Measurements from ENCODE around the gene LMF1. TPM values are rescaled to one million over a fixed set of nuclear protein-coding genes. Genes with fewer than 3 reads are reported as not detected.

Gene LMF1
- total and polyA plus RNA-seq, 9 of the 15 experiments (the other 6 are each of a cell fraction or from before 2014, with no cell fraction given) = 0.11 to 1.6 (median 0.55) TPM; not detected in 1

- TF ChIP-seq, protein P1, sequence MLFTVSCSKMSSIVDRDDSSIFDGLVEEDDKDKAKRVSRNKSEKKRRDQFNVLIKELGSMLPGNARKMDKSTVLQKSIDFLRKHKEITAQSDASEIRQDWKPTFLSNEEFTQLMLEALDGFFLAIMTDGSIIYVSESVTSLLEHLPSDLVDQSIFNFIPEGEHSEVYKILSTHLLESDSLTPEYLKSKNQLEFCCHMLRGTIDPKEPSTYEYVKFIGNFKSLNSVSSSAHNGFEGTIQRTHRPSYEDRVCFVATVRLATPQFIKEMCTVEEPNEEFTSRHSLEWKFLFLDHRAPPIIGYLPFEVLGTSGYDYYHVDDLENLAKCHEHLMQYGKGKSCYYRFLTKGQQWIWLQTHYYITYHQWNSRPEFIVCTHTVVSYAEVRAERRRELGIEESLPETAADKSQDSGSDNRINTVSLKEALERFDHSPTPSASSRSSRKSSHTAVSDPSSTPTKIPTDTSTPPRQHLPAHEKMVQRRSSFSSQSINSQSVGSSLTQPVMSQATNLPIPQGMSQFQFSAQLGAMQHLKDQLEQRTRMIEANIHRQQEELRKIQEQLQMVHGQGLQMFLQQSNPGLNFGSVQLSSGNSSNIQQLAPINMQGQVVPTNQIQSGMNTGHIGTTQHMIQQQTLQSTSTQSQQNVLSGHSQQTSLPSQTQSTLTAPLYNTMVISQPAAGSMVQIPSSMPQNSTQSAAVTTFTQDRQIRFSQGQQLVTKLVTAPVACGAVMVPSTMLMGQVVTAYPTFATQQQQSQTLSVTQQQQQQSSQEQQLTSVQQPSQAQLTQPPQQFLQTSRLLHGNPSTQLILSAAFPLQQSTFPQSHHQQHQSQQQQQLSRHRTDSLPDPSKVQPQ (CRISPR knock-in tag; IDR thresholded peaks at IDR 0.05; ENCODE audit: borderline replicate concordance) = peak; percentile 94
- TF ChIP-seq THRB (CRISPR knock-in tag; conservative IDR thresholded peaks at IDR 0.05) = no peak
- TF ChIP-seq ZHX1 (conservative IDR thresholded peaks at IDR 0.05; ENCODE audit: low read length) = no peak
- no peak for TF ChIP-seq POLR2G (IDR thresholded peaks at IDR 0.05; ENCODE audit: low read depth, low read length)
- TF ChIP-seq PRMT5 (CRISPR knock-in tag; IDR thresholded peaks at IDR 0.05) = no peak
- TF ChIP-seq HDAC8 (tag; IDR thresholded peaks at IDR 0.05) = no peak
- TF ChIP-seq NFXL1 (CRISPR knock-in tag; IDR thresholded peaks at IDR 0.05) = no peak
- TF ChIP-seq C11orf30 (IDR thresholded peaks at IDR 0.05; ENCODE audit: low read depth) = no peak
- TF ChIP-seq ZNF717 (CRISPR knock-in tag; IDR thresholded peaks at IDR 0.05) = no peak
- TF ChIP-seq ARID1B (IDR thresholded peaks at IDR 0.05) = peak; percentile 12; the same call in 1 of the 2 replicates
- no peak for TF ChIP-seq AFF1 (IDR thresholded peaks at IDR 0.05; ENCODE audit: low read depth in 1 of 2, partially characterized antibody in 2 of 2)
- TF ChIP-seq, protein P2, sequence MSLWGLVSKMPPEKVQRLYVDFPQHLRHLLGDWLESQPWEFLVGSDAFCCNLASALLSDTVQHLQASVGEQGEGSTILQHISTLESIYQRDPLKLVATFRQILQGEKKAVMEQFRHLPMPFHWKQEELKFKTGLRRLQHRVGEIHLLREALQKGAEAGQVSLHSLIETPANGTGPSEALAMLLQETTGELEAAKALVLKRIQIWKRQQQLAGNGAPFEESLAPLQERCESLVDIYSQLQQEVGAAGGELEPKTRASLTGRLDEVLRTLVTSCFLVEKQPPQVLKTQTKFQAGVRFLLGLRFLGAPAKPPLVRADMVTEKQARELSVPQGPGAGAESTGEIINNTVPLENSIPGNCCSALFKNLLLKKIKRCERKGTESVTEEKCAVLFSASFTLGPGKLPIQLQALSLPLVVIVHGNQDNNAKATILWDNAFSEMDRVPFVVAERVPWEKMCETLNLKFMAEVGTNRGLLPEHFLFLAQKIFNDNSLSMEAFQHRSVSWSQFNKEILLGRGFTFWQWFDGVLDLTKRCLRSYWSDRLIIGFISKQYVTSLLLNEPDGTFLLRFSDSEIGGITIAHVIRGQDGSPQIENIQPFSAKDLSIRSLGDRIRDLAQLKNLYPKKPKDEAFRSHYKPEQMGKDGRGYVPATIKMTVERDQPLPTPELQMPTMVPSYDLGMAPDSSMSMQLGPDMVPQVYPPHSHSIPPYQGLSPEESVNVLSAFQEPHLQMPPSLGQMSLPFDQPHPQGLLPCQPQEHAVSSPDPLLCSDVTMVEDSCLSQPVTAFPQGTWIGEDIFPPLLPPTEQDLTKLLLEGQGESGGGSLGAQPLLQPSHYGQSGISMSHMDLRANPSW (CRISPR knock-in tag; IDR thresholded peaks at IDR 0.05) = no peak
- TF ChIP-seq NRF1 (conservative IDR thresholded peaks at IDR 0.05 in 1 of 2, IDR thresholded peaks at IDR 0.05 in 1 of 2) = peak; percentile 45 to 51; a peak in 2 of 4 replicates
Observed at GRCh38 chr16:951660-952301, 19.0 kb downstream of the LMF1 start (continued).

Data from K562 (cell line).